B cell (primary cell): ENCODE measurements around the gene KLF12. TPM values are rescaled to one million over a fixed set of nuclear protein-coding genes. Genes with fewer than 3 reads are reported as not detected.

Experiments used
- ATAC-seq: fragments of 200-7000 bp; cut with Tn5 transposase; one replicate; pipeline ENCODE4 v1.10.0; 2021; ENCODE audit warnings: low read depth, mild to moderate bottlenecking, moderate number of reproducible peaks, moderate library complexity
- CTCF ChIA-PET: fragments of 350-600 bp; sonication (Branson Sonifier 250); formaldehyde crosslinking; loops from one replicate; lab custom pipeline; 2021; ENCODE audit warnings: antibody characterized with exemption, inconsistent platforms; lab: Charles Lee
- POLR2A ChIA-PET: fragments of 350-600 bp; sonication (Branson Sonifier 250); formaldehyde crosslinking; loops from one replicate; lab custom pipeline; 2021; ENCODE audit warnings: antibody characterized with exemption; lab: Charles Lee
- DNase-seq: peaks from one replicate; pipeline ENCODE4 v3.0.0; 2013
- H2AFZ ChIP-seq: 2 replicates; pipeline ENCODE4 v1.6.1; 2012; ENCODE audit warnings: mild to moderate bottlenecking, low read depth, low read length; ENCODE audit not compliant: insufficient read depth, poor library complexity, severe bottlenecking
- H3K27ac ChIP-seq, 2 donors: 1 replicate in 1 of 2; 2 replicates in 1 of 2; pipeline ENCODE4 v1.5.1; 2012 to 2013; ENCODE audit warnings: low read length in 2 of 2, mild to moderate bottlenecking in 2 of 2, moderate library complexity in 1 of 2
- H3K27me3 ChIP-seq, 4 experiments: fragments of 200-600 bp in 1 of 4; sonication (generic) in 1 of 4; replicated peaks in 1 of 4; 1 replicate in 2 of 4; 2 replicates in 2 of 4; pipeline versions ENCODE4 v1.6.1 to v1.7.0; 2013 to 2016; ENCODE audit warnings: low read length in 3 of 4, mild to moderate bottlenecking in 2 of 4, mixed read lengths in 1 of 4, moderate library complexity in 1 of 4; ENCODE audit not compliant: insufficient read depth in 4 of 4, control insufficient read depth in 3 of 4; ENCODE audit errors: control extremely low read depth in 1 of 4
- H3K36me3 ChIP-seq, 2 experiments: replicated peaks in 1 of 2; 1 replicate in 1 of 2; 2 replicates in 1 of 2; pipeline versions ENCODE4 v1.6.1 to v1.7.1; 2013; ENCODE audit warnings: low read length in 1 of 2; ENCODE audit not compliant: insufficient read depth in 2 of 2, control insufficient read depth in 1 of 2; ENCODE audit errors: control extremely low read depth in 1 of 2, extremely low read depth in 1 of 2
- H3K4me1 ChIP-seq, 2 donors: fragments of 200-600 bp in 1 of 2; sonication (generic) in 1 of 2; 1 replicate in 1 of 2; 2 replicates in 1 of 2; pipeline versions ENCODE4 v1.5.1 to v1.6.1; 2013 to 2017; ENCODE audit warnings: low read length in 2 of 2; ENCODE audit not compliant: control insufficient read depth in 2 of 2, insufficient read depth in 2 of 2
- H3K4me2 ChIP-seq: replicated peaks from 2 replicates; pipeline ENCODE3; 2012; ENCODE audit warnings: mild to moderate bottlenecking, low read depth, low read length; ENCODE audit not compliant: poor library complexity, severe bottlenecking
- H3K4me3 ChIP-seq, 5 experiments: fragments of 200-600 bp in 1 of 5; sonication (generic) in 1 of 5; 1 replicate in 3 of 5; 2 replicates in 2 of 5; pipeline versions ENCODE4 v1.5.1 to v1.7.0; 2011 to 2016; ENCODE audit warnings: low read length in 4 of 5, mild to moderate bottlenecking in 4 of 5, low read depth in 2 of 5, control low read depth in 1 of 5, moderate library complexity in 1 of 5; ENCODE audit not compliant: insufficient read depth in 1 of 5; ENCODE audit errors: control extremely low read depth in 1 of 5, extremely low read depth in 1 of 5
- H3K79me2 ChIP-seq: fragments of 200-600 bp; sonication (generic); one replicate; pipeline ENCODE4 v1.6.0; 2016; ENCODE audit warnings: low read length; ENCODE audit not compliant: control insufficient read depth, insufficient read depth
- H3K9ac ChIP-seq: fragments of 200-600 bp; sonication (generic); 2 replicates; pipeline ENCODE4 v1.6.1; 2017; ENCODE audit warnings: mild to moderate bottlenecking, low read length, moderate library complexity
- H3K9me3 ChIP-seq, 3 donors: one replicate each; pipeline versions ENCODE4 v1.6.1 to v1.7.1; 2013; ENCODE audit warnings: low read length in 2 of 3; ENCODE audit not compliant: control insufficient read depth in 2 of 3, insufficient read depth in 1 of 3; ENCODE audit errors: control extremely low read depth in 1 of 3
- H4K20me1 ChIP-seq: 2 replicates; pipeline ENCODE4 v1.6.0; 2012; ENCODE audit warnings: mild to moderate bottlenecking, low read length; ENCODE audit not compliant: insufficient read depth, control insufficient read depth, poor library complexity, severe bottlenecking
- H3K27ac Mint-ChIP-seq: one replicate; pipeline ENCODE4 v1.8.0; 2021; ENCODE audit warnings: mixed read lengths
- H3K27me3 Mint-ChIP-seq: one replicate; pipeline ENCODE4 v1.8.0; 2021; ENCODE audit warnings: mixed read lengths
- H3K4me1 Mint-ChIP-seq: one replicate; pipeline ENCODE4 v1.8.0; 2021; ENCODE audit warnings: mixed read lengths
- H3K4me3 Mint-ChIP-seq: one replicate; pipeline ENCODE4 v1.8.0; 2021; ENCODE audit warnings: mixed read lengths
- H3K9me3 Mint-ChIP-seq: one replicate; pipeline ENCODE4 v1.8.0; 2022; ENCODE audit warnings: mixed read lengths; ENCODE audit not compliant: insufficient read depth
- EZH2 ChIP-seq: IDR thresholded peaks from 2 replicates; pipeline ENCODE4 v1.6.1; 2012; ENCODE audit warnings: borderline replicate concordance, low read depth, mild to moderate bottlenecking, moderate library complexity, low read length; ENCODE audit not compliant: insufficient read depth, poor library complexity, severe bottlenecking
- WGBS: methylation state at CpG from one replicate; pipeline ENCODE4 v1.1.5; 2013; ENCODE audit warnings: missing lambda C conversion rate; ENCODE audit not compliant: insufficient coverage; 5-methylcytosine and 5-hydroxymethylcytosine counted together
- intact Hi-C: fragments of 100-400 bp; cut with micrococcal nuclease; formaldehyde crosslinking; loops from one replicate; pipeline ENCODE4 v1.10.0; 2022
- polyA plus RNA-seq: library from polyadenylated mRNA; depleted of rRNA; stranded (reverse); fragments of >200 nt; gene quantifications from 2 replicates; pipeline ENCODE4 v1.2.3, GENCODE V29; 2012
- total RNA-seq, 2 donors: library from RNA; stranded (reverse); fragments of 120-200 nt in 1 of 2; gene quantifications; 1 replicate in 1 of 2; 2 replicates in 1 of 2; pipeline versions ENCODE4 v1.2.3 to v1.2.4, GENCODE V29; 2013 to 2022
- TF ChIP-seq, protein P1 (sequence below): fragments of 200-600 bp; IDR thresholded peaks from one replicate; pipeline ENCODE4 v1.8.0; 2022; ENCODE audit warnings: antibody characterized with exemption, mild to moderate bottlenecking

KLF12 gene
- total and polyA plus RNA-seq, 2 donors (not counting 1 experiment from before 2014, with no cell fraction given) = 6.7 to 55.7 TPM

DNA sequence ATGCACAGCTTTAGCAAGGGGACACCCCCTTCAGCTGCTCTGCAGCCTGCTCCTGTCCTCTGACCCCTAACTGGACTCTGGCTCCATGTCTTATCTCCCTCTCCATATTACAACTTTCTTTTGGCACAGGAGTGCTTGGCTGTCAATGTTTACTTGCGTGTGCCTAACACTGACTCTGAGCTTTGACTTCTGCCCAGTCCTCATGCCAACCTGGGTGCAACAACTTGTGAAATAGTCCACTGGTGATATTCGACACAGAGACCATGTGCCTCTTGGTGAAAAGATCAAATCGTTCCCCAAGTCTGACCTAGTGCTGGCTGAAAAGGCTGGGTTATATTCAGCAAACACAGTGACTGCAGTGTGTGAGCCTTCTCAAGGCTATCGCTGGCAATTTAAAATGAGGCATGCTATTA, 34.1 kb upstream of the KLF12 start:
- no peak for TF ChIP-seq EZH2
- TF ChIP-seq, protein P1, sequence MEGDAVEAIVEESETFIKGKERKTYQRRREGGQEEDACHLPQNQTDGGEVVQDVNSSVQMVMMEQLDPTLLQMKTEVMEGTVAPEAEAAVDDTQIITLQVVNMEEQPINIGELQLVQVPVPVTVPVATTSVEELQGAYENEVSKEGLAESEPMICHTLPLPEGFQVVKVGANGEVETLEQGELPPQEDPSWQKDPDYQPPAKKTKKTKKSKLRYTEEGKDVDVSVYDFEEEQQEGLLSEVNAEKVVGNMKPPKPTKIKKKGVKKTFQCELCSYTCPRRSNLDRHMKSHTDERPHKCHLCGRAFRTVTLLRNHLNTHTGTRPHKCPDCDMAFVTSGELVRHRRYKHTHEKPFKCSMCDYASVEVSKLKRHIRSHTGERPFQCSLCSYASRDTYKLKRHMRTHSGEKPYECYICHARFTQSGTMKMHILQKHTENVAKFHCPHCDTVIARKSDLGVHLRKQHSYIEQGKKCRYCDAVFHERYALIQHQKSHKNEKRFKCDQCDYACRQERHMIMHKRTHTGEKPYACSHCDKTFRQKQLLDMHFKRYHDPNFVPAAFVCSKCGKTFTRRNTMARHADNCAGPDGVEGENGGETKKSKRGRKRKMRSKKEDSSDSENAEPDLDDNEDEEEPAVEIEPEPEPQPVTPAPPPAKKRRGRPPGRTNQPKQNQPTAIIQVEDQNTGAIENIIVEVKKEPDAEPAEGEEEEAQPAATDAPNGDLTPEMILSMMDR = no peak
- ATAC-seq (no peak), DNase-seq (no peak)
- ChIA-PET POLR2A (no interaction called here), CTCF (interaction anchor here (0.6 kb wide), 1 partner anchor 889 kb away, joined by 3 read pairs; no protein-coding TSS in a partner anchor)
- Histone ChIP-seq H3K27me3 (peaks cover 0 to 2% (median 0%) of the 10 kb centered on the region in 4 experiments), H3K4me3 (no peak overlapping the region), H3K27ac (no peak overlapping the region), H3K4me2 (no peak overlapping the region), H4K20me1 (no peaks in the 10 kb centered on the region), H3K9me3 (no peaks in the 10 kb centered on the region), H3K4me1 (no peaks in the 10 kb centered on the region), H2AFZ (no peak overlapping the region), H3K79me2 (no peaks in the 10 kb centered on the region), H3K9ac (no peak overlapping the region), H3K36me3 (no peaks in the 10 kb centered on the region)
- Mint-ChIP-seq H3K4me3 (no peak overlapping the region), H3K4me1 (no peaks in the 10 kb centered on the region), H3K27ac (no peak overlapping the region), H3K9me3 (no peaks in the 10 kb centered on the region), H3K27me3 (peaks cover 19% of the 10 kb centered on the region)
- intact Hi-C loops = no loop called here
- WGBS = 86% methylated on average over 4 of the region's 4 CpGs

DNA sequence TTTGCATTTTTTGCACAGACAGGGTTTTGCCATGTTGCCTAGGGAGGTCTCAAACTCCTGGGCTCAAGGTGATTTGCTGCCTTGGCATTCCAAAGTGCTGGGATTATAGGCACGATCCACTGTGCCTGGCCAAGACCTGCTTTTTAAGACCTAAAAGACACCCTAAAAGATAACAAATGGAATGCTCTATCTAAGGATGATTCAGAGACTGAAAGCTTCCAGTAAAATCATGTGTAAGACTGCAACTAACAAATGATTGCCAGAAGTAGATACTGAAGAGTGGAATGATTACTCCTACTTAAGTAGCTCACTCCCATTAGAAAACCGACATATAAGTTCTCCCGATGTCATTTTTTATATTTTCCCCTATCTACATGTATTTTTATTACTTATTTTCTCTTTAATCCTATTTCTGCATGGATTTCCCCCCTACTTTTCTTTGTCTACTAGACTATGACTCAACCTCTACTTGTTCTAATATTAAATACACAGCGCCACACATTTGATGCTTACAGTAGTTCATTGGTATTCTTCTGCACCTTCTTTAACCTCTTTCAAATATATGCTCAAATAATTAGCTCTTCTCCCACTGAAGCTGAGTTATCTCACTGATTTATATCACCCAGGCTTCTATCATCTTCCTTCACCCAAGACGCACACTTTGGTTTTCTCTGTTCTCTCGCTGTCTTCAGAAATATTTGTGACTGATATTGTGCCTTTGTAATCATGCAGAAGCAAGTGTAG, 32.2 kb upstream of the KLF12 start:
- intact Hi-C loops = no loop called here
- ATAC-seq = no peak
- H3K4me3 Mint-ChIP-seq = no peak overlapping the region
- Histone ChIP-seq H3K79me2 (no peaks in the 10 kb centered on the region), H3K27ac (no peak overlapping the region), H2AFZ (no peak overlapping the region), H3K9ac (no peak overlapping the region), H3K27me3 (no peaks in the 10 kb centered on the region), H3K36me3 (no peaks in the 10 kb centered on the region), H3K9me3 (no peaks in the 10 kb centered on the region), H3K4me1 (no peaks in the 10 kb centered on the region), H3K4me2 (no peak overlapping the region), H4K20me1 (no peaks in the 10 kb centered on the region), H3K4me3 (no peak overlapping the region)
- H3K9me3 Mint-ChIP-seq = no peaks in the 10 kb centered on the region
- peaks cover 19% of the 10 kb centered on the region for H3K27me3 Mint-ChIP-seq
- no peak for TF ChIP-seq EZH2
- TF ChIP-seq, protein P1 = no peak
- ChIA-PET POLR2A (no interaction called here), CTCF (no interaction called here)
- DNase-seq = no peak
- no peaks in the 10 kb centered on the region for H3K4me1 Mint-ChIP-seq
- 80% methylated on average over 1 of the region's 6 CpGs for WGBS
- H3K27ac Mint-ChIP-seq = no peak overlapping the region
